Measurements from ENCODE around the gene GPRC5A.

The GPRC5A gene

DNA sequence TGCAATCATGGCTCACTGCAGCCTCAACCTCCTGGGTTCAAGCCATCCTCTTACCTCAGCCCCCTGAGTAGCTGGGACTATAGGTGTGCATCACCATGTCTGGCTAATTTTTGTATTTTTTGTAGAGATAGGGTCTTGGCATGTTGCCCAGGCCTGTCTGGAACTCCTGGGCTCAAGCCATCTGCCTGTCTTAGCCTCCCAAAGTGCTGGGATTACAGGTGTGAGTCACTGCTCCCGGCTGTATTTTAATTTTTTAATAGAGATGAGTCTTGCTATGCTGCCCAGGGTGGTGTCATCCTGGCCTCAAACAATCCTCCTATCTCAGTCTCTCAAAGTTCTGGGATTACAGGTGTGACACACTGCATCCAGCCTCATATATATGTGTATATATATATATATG is 31.7 kb upstream of the GPRC5A start:
- H3K9ac ChIP-seq (ENCODE audit: low read length), result no peak overlapping the region
- no peaks in the 10 kb centered on the region for H3K9me3 ChIP-seq (ENCODE audit: insufficient read depth, low read length)
- H3K4me3 ChIP-seq (ENCODE audit: low read length), result no peak overlapping the region
- H2AFZ ChIP-seq (ENCODE audit: low read depth, low read length), result no peak overlapping the region
- no peak overlapping the region for H3K4me2 ChIP-seq (ENCODE audit: low read length)
- H3K27me3 ChIP-seq (ENCODE audit: low read depth, low read length), result no peaks in the 10 kb centered on the region
- no peak for TF ChIP-seq CTCF (IDR thresholded peaks at IDR 0.05; ENCODE audit: low read depth, low read length)
- no peak for TF ChIP-seq EZH2phosphoT487 (IDR thresholded peaks at IDR 0.05; ENCODE audit: low read depth)
- H3K27ac ChIP-seq (ENCODE audit: low read length), result no peak overlapping the region
- no peaks in the 10 kb centered on the region for H3K4me1 ChIP-seq (ENCODE audit: low read length)
- no peaks in the 10 kb centered on the region for H3K79me2 ChIP-seq (ENCODE audit: low read length)
- H4K20me1 ChIP-seq (ENCODE audit: insufficient read depth, low read length), result no peaks in the 10 kb centered on the region
- peaks cover 3% of the 10 kb centered on the region for H3K36me3 ChIP-seq (replicated peaks; ENCODE audit: low read depth, low read length)

DNA sequence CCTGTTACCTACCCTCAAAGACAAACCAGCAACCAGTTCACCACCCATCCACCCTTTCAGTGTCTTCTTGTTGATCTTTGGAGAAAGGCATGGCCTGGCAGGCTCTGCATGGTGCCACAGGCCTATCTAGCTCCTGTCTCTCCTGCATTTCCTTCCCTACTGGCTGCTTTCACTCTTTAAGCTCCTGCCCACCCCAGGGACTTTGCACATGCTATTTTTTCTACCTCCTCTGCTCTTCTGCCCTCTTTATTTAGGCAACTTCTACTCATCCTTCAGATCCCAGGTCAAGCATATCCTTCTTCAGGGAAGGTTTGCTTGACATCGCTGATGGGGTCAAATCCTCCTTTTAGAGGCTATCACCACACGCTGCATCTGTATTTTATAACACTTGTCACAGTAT is 27.1 kb upstream of the GPRC5A start:
- no peaks in the 10 kb centered on the region for H4K20me1 ChIP-seq (ENCODE audit: insufficient read depth, low read length)
- no peak overlapping the region for H3K4me2 ChIP-seq (ENCODE audit: low read length)
- H3K27ac ChIP-seq (ENCODE audit: low read length), result no peak overlapping the region
- no peaks in the 10 kb centered on the region for H3K79me2 ChIP-seq (ENCODE audit: low read length)
- no peaks in the 10 kb centered on the region for H3K9me3 ChIP-seq (ENCODE audit: insufficient read depth, low read length)
- H3K4me1 ChIP-seq (ENCODE audit: low read length), result no peaks in the 10 kb centered on the region
- no peak for TF ChIP-seq EZH2phosphoT487 (IDR thresholded peaks at IDR 0.05; ENCODE audit: low read depth)
- no peak for TF ChIP-seq CTCF (IDR thresholded peaks at IDR 0.05; ENCODE audit: low read depth, low read length)
- no peaks in the 10 kb centered on the region for H3K27me3 ChIP-seq (ENCODE audit: low read depth, low read length)
- no peak overlapping the region for H3K9ac ChIP-seq (ENCODE audit: low read length)
- H3K4me3 ChIP-seq (ENCODE audit: low read length), result no peak overlapping the region
- H3K36me3 ChIP-seq (replicated peaks; ENCODE audit: low read depth, low read length), result peaks cover 3% of the 10 kb centered on the region
- H2AFZ ChIP-seq (ENCODE audit: low read depth, low read length), result no peak overlapping the region

GRCh38 chr12:12868477-12869235 is 22.7 kb upstream of the GPRC5A start:
- H3K9ac ChIP-seq (ENCODE audit: low read length), result no peak overlapping the region
- no peak overlapping the region for H3K27ac ChIP-seq (ENCODE audit: low read length)
- no peaks in the 10 kb centered on the region for H3K9me3 ChIP-seq (ENCODE audit: insufficient read depth, low read length)
- H4K20me1 ChIP-seq (ENCODE audit: insufficient read depth, low read length), result no peaks in the 10 kb centered on the region
- TF ChIP-seq EZH2phosphoT487 (IDR thresholded peaks at IDR 0.05; ENCODE audit: low read depth) (no peak), CTCF (IDR thresholded peaks at IDR 0.05; ENCODE audit: low read depth, low read length) (no peak)
- H3K36me3 ChIP-seq (replicated peaks; ENCODE audit: low read depth, low read length), result peaks cover 4% of the 10 kb centered on the region
- H3K4me3 ChIP-seq (ENCODE audit: low read length), result no peak overlapping the region
- H2AFZ ChIP-seq (ENCODE audit: low read depth, low read length), result no peak overlapping the region
- H3K27me3 ChIP-seq (ENCODE audit: low read depth, low read length), result no peaks in the 10 kb centered on the region
- no peaks in the 10 kb centered on the region for H3K4me1 ChIP-seq (ENCODE audit: low read length)
- H3K4me2 ChIP-seq (ENCODE audit: low read length), result no peak overlapping the region
- H3K79me2 ChIP-seq (ENCODE audit: low read length), result no peaks in the 10 kb centered on the region

- no peak overlapping the region for H3K27ac ChIP-seq (ENCODE audit: low read length)
- H3K4me1 ChIP-seq (ENCODE audit: low read length), result peaks cover 8% of the 10 kb centered on the region
- no peak for TF ChIP-seq EZH2phosphoT487 (IDR thresholded peaks at IDR 0.05; ENCODE audit: low read depth)
- TF ChIP-seq CTCF (IDR thresholded peaks at IDR 0.05; ENCODE audit: low read depth, low read length), result no peak
- no peaks in the 10 kb centered on the region for H3K9me3 ChIP-seq (ENCODE audit: insufficient read depth, low read length)
- peaks cover 4% of the 10 kb centered on the region for H3K36me3 ChIP-seq (replicated peaks; ENCODE audit: low read depth, low read length)
- H3K27me3 ChIP-seq (ENCODE audit: low read depth, low read length), result no peaks in the 10 kb centered on the region
- no peak overlapping the region for H3K4me3 ChIP-seq (ENCODE audit: low read length)
- no peak overlapping the region for H3K9ac ChIP-seq (ENCODE audit: low read length)
- H3K4me2 ChIP-seq (ENCODE audit: low read length), result no peak overlapping the region
- H2AFZ ChIP-seq (ENCODE audit: low read depth, low read length), result no peak overlapping the region
- no peaks in the 10 kb centered on the region for H4K20me1 ChIP-seq (ENCODE audit: insufficient read depth, low read length)
- H3K79me2 ChIP-seq (ENCODE audit: low read length), result no peaks in the 10 kb centered on the region
These were observed 20.9 kb upstream of the GPRC5A start for GRCh38 chr12:12870465-12870864.
